K562 (cell line): Measurements from ENCODE around the gene PA2G4.

Source experiments
- EP300 ChIP-seq: IDR thresholded peaks from 2 replicates; pipeline ENCODE4 v1.6.1; 2012; ENCODE audit warnings: low read length, improper control_type of control experiment
- EZH2 ChIP-seq: IDR thresholded peaks from 2 replicates; pipeline ENCODE4 v1.6.1; 2012; ENCODE audit warnings: low read depth, mild to moderate bottlenecking, inconsistent platforms, low read length, borderline replicate concordance
- SMC3 ChIP-seq: conservative IDR thresholded peaks from 2 replicates; pipeline ENCODE4 v1.6.1; 2011; ENCODE audit warnings: low read depth, low read length, improper control_type of control experiment; ENCODE audit not compliant: insufficient read depth
- TF ChIP-seq, protein P1 (sequence below): fragments of 200-800 bp; sonication (Bioruptor generic); IDR thresholded peaks from 2 replicates; pipeline ENCODE4 v1.6.1; 2016; ENCODE audit warnings: missing genetic modification characterization, missing compliant biosample characterization
- TF ChIP-seq, protein P2 (sequence below): sonication (generic); formaldehyde crosslinking; IDR thresholded peaks from 2 replicates; pipeline ENCODE4 v1.9.0; 2022; ENCODE audit warnings: mild to moderate bottlenecking, missing genetic modification reagents
- TF ChIP-seq, protein P3 (sequence below): fragments of 250-450 bp; sonication (Bioruptor Pico); IDR thresholded peaks from 2 replicates; pipeline ENCODE4 v1.5.0; 2020; ENCODE audit warnings: mild to moderate bottlenecking

DNA sequence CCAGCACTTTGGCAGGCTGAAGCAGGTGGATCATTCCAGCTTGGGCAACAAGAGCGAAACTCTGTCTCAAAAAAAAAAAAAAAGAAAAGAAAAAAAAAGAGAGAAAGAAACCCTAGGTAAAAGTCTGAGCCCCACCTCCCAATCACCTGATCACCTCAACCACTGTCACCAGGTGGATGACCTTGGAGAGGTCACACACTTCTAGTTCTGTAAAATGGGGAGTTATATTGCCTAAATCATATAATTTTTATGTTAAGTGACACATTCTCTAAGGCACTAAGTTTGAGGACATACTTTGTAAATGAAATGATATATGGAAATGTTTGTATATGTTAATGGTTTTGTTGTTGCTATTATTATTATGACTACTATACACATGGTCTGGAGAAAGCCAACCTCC lies 25.9 kb upstream of the PA2G4 start:
- TF ChIP-seq, protein P1, sequence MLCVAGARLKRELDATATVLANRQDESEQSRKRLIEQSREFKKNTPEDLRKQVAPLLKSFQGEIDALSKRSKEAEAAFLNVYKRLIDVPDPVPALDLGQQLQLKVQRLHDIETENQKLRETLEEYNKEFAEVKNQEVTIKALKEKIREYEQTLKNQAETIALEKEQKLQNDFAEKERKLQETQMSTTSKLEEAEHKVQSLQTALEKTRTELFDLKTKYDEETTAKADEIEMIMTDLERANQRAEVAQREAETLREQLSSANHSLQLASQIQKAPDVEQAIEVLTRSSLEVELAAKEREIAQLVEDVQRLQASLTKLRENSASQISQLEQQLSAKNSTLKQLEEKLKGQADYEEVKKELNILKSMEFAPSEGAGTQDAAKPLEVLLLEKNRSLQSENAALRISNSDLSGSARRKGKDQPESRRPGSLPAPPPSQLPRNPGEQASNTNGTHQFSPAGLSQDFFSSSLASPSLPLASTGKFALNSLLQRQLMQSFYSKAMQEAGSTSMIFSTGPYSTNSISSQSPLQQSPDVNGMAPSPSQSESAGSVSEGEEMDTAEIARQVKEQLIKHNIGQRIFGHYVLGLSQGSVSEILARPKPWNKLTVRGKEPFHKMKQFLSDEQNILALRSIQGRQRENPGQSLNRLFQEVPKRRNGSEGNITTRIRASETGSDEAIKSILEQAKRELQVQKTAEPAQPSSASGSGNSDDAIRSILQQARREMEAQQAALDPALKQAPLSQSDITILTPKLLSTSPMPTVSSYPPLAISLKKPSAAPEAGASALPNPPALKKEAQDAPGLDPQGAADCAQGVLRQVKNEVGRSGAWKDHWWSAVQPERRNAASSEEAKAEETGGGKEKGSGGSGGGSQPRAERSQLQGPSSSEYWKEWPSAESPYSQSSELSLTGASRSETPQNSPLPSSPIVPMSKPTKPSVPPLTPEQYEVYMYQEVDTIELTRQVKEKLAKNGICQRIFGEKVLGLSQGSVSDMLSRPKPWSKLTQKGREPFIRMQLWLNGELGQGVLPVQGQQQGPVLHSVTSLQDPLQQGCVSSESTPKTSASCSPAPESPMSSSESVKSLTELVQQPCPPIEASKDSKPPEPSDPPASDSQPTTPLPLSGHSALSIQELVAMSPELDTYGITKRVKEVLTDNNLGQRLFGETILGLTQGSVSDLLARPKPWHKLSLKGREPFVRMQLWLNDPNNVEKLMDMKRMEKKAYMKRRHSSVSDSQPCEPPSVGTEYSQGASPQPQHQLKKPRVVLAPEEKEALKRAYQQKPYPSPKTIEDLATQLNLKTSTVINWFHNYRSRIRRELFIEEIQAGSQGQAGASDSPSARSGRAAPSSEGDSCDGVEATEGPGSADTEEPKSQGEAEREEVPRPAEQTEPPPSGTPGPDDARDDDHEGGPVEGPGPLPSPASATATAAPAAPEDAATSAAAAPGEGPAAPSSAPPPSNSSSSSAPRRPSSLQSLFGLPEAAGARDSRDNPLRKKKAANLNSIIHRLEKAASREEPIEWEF (CRISPR knock-in tag), result no peak
- TF ChIP-seq EP300 (no peak), SMC3 (no peak), EZH2 (no peak)
- TF ChIP-seq, protein P2, sequence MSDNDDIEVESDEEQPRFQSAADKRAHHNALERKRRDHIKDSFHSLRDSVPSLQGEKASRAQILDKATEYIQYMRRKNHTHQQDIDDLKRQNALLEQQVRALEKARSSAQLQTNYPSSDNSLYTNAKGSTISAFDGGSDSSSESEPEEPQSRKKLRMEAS (CRISPR knock-in tag), result no peak
- TF ChIP-seq, protein P3, sequence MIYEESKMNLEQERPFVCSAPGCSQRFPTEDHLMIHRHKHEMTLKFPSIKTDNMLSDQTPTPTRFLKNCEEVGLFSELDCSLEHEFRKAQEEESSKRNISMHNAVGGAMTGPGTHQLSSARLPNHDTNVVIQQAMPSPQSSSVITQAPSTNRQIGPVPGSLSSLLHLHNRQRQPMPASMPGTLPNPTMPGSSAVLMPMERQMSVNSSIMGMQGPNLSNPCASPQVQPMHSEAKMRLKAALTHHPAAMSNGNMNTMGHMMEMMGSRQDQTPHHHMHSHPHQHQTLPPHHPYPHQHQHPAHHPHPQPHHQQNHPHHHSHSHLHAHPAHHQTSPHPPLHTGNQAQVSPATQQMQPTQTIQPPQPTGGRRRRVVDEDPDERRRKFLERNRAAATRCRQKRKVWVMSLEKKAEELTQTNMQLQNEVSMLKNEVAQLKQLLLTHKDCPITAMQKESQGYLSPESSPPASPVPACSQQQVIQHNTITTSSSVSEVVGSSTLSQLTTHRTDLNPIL (CRISPR knock-in tag), result no peak
